Adipocyte (in vitro differentiated cells): ENCODE data around the gene RUNDC3A.
"Not testable (repeated sequence)": the region's sequence is repeated elsewhere in the genome, so short reads cannot be mapped to it uniquely, and the experiment has no call there.

Source experiments
- DNase-seq: peaks from one replicate; pipeline ENCODE4 v3.0.0-alpha.2; 2015; ENCODE audit warnings: low read depth
- H3K27me3 ChIP-seq: replicated peaks from 2 replicates; pipeline ENCODE4 v1.7.0; 2013; ENCODE audit warnings: mild to moderate bottlenecking, low read length, moderate library complexity; ENCODE audit not compliant: control insufficient read depth, insufficient read depth
- H3K36me3 ChIP-seq: 2 replicates; pipeline ENCODE4 v1.7.0; 2013; ENCODE audit warnings: low read length, mild to moderate bottlenecking, moderate library complexity; ENCODE audit not compliant: control insufficient read depth, insufficient read depth, severe bottlenecking
- H3K4me1 ChIP-seq: 2 replicates; pipeline ENCODE4 v1.7.0; 2013; ENCODE audit warnings: mild to moderate bottlenecking, low read length, moderate library complexity; ENCODE audit not compliant: control insufficient read depth, insufficient read depth
- H3K4me3 ChIP-seq: 2 replicates; pipeline ENCODE4 v1.7.0; 2013; ENCODE audit warnings: mild to moderate bottlenecking, low read length, moderate library complexity
- H3K9ac ChIP-seq: 2 replicates; pipeline ENCODE4 v1.7.0; 2013; ENCODE audit warnings: mild to moderate bottlenecking, low read length, moderate library complexity
- H3K9me3 ChIP-seq: 2 replicates; pipeline ENCODE4 v1.7.0; 2013; ENCODE audit warnings: mild to moderate bottlenecking, low read length, moderate library complexity; ENCODE audit not compliant: control insufficient read depth

RUNDC3A gene

GRCh38 chr17:44322236-44322895 is 14.0 kb downstream of the RUNDC3A start:
- Histone ChIP-seq H3K9me3 (no peaks in the 10 kb centered on the region), H3K27me3 (no peaks in the 10 kb centered on the region), H3K36me3 (peaks cover 32% of the 10 kb centered on the region), H3K4me1 (peaks cover 17% of the 10 kb centered on the region), H3K9ac (no peak overlapping the region), H3K4me3 (no peak overlapping the region)
- no peak for DNase-seq

- Histone ChIP-seq H3K27me3 (no peaks in the 10 kb centered on the region), H3K36me3 (peaks cover 32% of the 10 kb centered on the region), H3K9me3 (no peaks in the 10 kb centered on the region), H3K4me1 (peaks cover 17% of the 10 kb centered on the region), H3K9ac (peak overlapping the region; percentile 92), H3K4me3 (peak overlapping the region; percentile 90)
- no peak for DNase-seq
Measured at GRCh38 chr17:44323359-44324091, 15.1 kb downstream of the RUNDC3A start.

- peaks cover 17% of the 10 kb centered on the region for H3K4me1 ChIP-seq
- H3K27me3 ChIP-seq = no peaks in the 10 kb centered on the region
- peaks cover 32% of the 10 kb centered on the region for H3K36me3 ChIP-seq
- H3K9ac ChIP-seq = peak overlapping the region; percentile 92
- no peaks in the 10 kb centered on the region for H3K9me3 ChIP-seq
- H3K4me3 ChIP-seq = peak overlapping the region; percentile 90
- DNase-seq = peak; percentile 53
Measured at GRCh38 chr17:44324092-44324570, 15.7 kb downstream of the RUNDC3A start.

GRCh38 chr17:44324571-44325275 is 16.3 kb downstream of the RUNDC3A start, which contains the start of gene SLC25A39:
SLC25A39 (minus strand) TSS chr17:44324823; CDS start chr17:44323562, 1,261 bp downstream.
- peak within 1 kb of the TSS; percentile 92 for H3K9ac ChIP-seq
- peak within 1 kb of the TSS; percentile 90 for H3K4me3 ChIP-seq
- peaks cover 17% of the 10 kb centered on the region for H3K4me1 ChIP-seq
- H3K9me3 ChIP-seq = no peaks in the 10 kb centered on the region
- peak; percentile 98 for DNase-seq
- H3K27me3 ChIP-seq = no peaks in the 10 kb centered on the region
- peaks cover 28% of the 10 kb centered on the region for H3K36me3 ChIP-seq

GRCh38 chr17:44326861-44327444 is 18.6 kb downstream of the RUNDC3A start:
- Histone ChIP-seq H3K4me3 (peak overlapping the region; percentile 60), H3K9ac (peak overlapping the region; percentile 62), H3K27me3 (no peaks in the 10 kb centered on the region), H3K36me3 (peaks cover 5% of the 10 kb centered on the region), H3K9me3 (no peaks in the 10 kb centered on the region), H3K4me1 (peaks cover 17% of the 10 kb centered on the region)
- peak; percentile 99 for DNase-seq

- no peaks in the 10 kb centered on the region for H3K36me3 ChIP-seq
- peaks cover 17% of the 10 kb centered on the region for H3K4me1 ChIP-seq
- H3K27me3 ChIP-seq = no peaks in the 10 kb centered on the region
- no peak overlapping the region for H3K9ac ChIP-seq
- H3K4me3 ChIP-seq = no peak overlapping the region
- no peak for DNase-seq
- H3K9me3 ChIP-seq = no peaks in the 10 kb centered on the region
Measured at GRCh38 chr17:44327715-44328449, 19.5 kb downstream of the RUNDC3A start.

- H3K4me1 ChIP-seq, H3K9ac ChIP-seq, H3K36me3 ChIP-seq, H3K27me3 ChIP-seq, H3K4me3 ChIP-seq, H3K9me3 ChIP-seq, DNase-seq: not testable (repeated sequence)
Measured at GRCh38 chr17:44329516-44329915, 21.1 kb downstream of the RUNDC3A start.

GRCh38 chr17:44330263-44330662 is 21.9 kb downstream of the RUNDC3A start:
- not testable (repeated sequence) for H3K27me3 ChIP-seq, H3K9me3 ChIP-seq, H3K36me3 ChIP-seq, H3K4me3 ChIP-seq, H3K9ac ChIP-seq, DNase-seq, H3K4me1 ChIP-seq

GRCh38 chr17:44331249-44331760 is 22.9 kb downstream of the RUNDC3A start:
- Histone ChIP-seq H3K27me3 (no peaks in the 10 kb centered on the region), H3K4me1 (peaks cover 3% of the 10 kb centered on the region), H3K36me3 (no peaks in the 10 kb centered on the region), H3K9me3 (no peaks in the 10 kb centered on the region), H3K9ac (no peak overlapping the region), H3K4me3 (no peak overlapping the region)
- DNase-seq = peak; percentile 95

- Histone ChIP-seq H3K4me1 (no peaks in the 10 kb centered on the region), H3K36me3 (no peaks in the 10 kb centered on the region), H3K27me3 (no peaks in the 10 kb centered on the region), H3K9ac (no peak overlapping the region), H3K4me3 (no peak overlapping the region), H3K9me3 (no peaks in the 10 kb centered on the region)
- DNase-seq = no peak
Measured at GRCh38 chr17:44333371-44333770, 25.0 kb downstream of the RUNDC3A start.
